ENCODE measurements around the gene ZNF662.

ZNF662 gene

GRCh38 chr3:42934111-42934510 is 28.2 kb downstream of the ZNF662 start:
- H3K4me3 ChIP-seq (ENCODE audit: severe bottlenecking): no peak overlapping the region
- no peak for ATAC-seq (ENCODE audit: low read depth)
- no peak for DNase-seq (ENCODE audit: low spot score)
- no peak overlapping the region for H3K27ac ChIP-seq (ENCODE audit: poor library complexity, severe bottlenecking)
- TF ChIP-seq, protein P1, sequence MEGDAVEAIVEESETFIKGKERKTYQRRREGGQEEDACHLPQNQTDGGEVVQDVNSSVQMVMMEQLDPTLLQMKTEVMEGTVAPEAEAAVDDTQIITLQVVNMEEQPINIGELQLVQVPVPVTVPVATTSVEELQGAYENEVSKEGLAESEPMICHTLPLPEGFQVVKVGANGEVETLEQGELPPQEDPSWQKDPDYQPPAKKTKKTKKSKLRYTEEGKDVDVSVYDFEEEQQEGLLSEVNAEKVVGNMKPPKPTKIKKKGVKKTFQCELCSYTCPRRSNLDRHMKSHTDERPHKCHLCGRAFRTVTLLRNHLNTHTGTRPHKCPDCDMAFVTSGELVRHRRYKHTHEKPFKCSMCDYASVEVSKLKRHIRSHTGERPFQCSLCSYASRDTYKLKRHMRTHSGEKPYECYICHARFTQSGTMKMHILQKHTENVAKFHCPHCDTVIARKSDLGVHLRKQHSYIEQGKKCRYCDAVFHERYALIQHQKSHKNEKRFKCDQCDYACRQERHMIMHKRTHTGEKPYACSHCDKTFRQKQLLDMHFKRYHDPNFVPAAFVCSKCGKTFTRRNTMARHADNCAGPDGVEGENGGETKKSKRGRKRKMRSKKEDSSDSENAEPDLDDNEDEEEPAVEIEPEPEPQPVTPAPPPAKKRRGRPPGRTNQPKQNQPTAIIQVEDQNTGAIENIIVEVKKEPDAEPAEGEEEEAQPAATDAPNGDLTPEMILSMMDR (IDR thresholded peaks at IDR 0.05; ENCODE audit: poor library complexity, severe bottlenecking): no peak
- H3K27me3 ChIP-seq (ENCODE audit: insufficient read depth, poor library complexity, severe bottlenecking): no peaks in the 10 kb centered on the region
- H3K36me3 ChIP-seq (ENCODE audit: low read depth): peaks cover 7% of the 10 kb centered on the region
- H3K9me3 ChIP-seq (ENCODE audit: severe bottlenecking): no peaks in the 10 kb centered on the region
- H3K4me1 ChIP-seq (ENCODE audit: insufficient read depth, poor library complexity, severe bottlenecking): peaks cover 5% of the 10 kb centered on the region

GRCh38 chr3:42934910-42935309 is 29.0 kb downstream of the ZNF662 start:
- peaks cover 5% of the 10 kb centered on the region for H3K4me1 ChIP-seq (ENCODE audit: insufficient read depth, poor library complexity, severe bottlenecking)
- peaks cover 15% of the 10 kb centered on the region for H3K36me3 ChIP-seq (ENCODE audit: low read depth)
- no peak for DNase-seq (ENCODE audit: low spot score)
- H3K4me3 ChIP-seq (ENCODE audit: severe bottlenecking): no peak overlapping the region
- H3K9me3 ChIP-seq (ENCODE audit: severe bottlenecking): no peaks in the 10 kb centered on the region
- TF ChIP-seq, protein P1 (IDR thresholded peaks at IDR 0.05; ENCODE audit: poor library complexity, severe bottlenecking): no peak
- no peak overlapping the region for H3K27ac ChIP-seq (ENCODE audit: poor library complexity, severe bottlenecking)
- H3K27me3 ChIP-seq (ENCODE audit: insufficient read depth, poor library complexity, severe bottlenecking): no peaks in the 10 kb centered on the region
- ATAC-seq (ENCODE audit: low read depth): no peak

- peak overlapping the region; percentile 51 for H3K4me3 ChIP-seq (ENCODE audit: severe bottlenecking)
- no peak overlapping the region for H3K27ac ChIP-seq (ENCODE audit: poor library complexity, severe bottlenecking)
- H3K9me3 ChIP-seq (ENCODE audit: severe bottlenecking): no peaks in the 10 kb centered on the region
- ATAC-seq (ENCODE audit: low read depth) (no peak), DNase-seq (ENCODE audit: low spot score) (no peak)
- H3K27me3 ChIP-seq (ENCODE audit: insufficient read depth, poor library complexity, severe bottlenecking): no peaks in the 10 kb centered on the region
- peaks cover 21% of the 10 kb centered on the region for H3K36me3 ChIP-seq (ENCODE audit: low read depth)
- H3K4me1 ChIP-seq (ENCODE audit: insufficient read depth, poor library complexity, severe bottlenecking): peaks cover 5% of the 10 kb centered on the region
- TF ChIP-seq, protein P1 (IDR thresholded peaks at IDR 0.05; ENCODE audit: poor library complexity, severe bottlenecking): no peak
Observed at GRCh38 chr3:42935472-42935871, 29.5 kb downstream of the ZNF662 start.

- peak; percentile 79 for DNase-seq (ENCODE audit: low spot score)
- Histone ChIP-seq H3K36me3 (ENCODE audit: low read depth) (peaks cover 24% of the 10 kb centered on the region), H3K27ac (ENCODE audit: poor library complexity, severe bottlenecking) (no peak overlapping the region), H3K27me3 (ENCODE audit: insufficient read depth, poor library complexity, severe bottlenecking) (no peaks in the 10 kb centered on the region), H3K9me3 (ENCODE audit: severe bottlenecking) (no peaks in the 10 kb centered on the region), H3K4me1 (ENCODE audit: insufficient read depth, poor library complexity, severe bottlenecking) (peaks cover 5% of the 10 kb centered on the region), H3K4me3 (ENCODE audit: severe bottlenecking) (peak overlapping the region; percentile 51)
- peak; percentile 95 for ATAC-seq (ENCODE audit: low read depth)
- TF ChIP-seq, protein P1 (IDR thresholded peaks at IDR 0.05; ENCODE audit: poor library complexity, severe bottlenecking): no peak
Observed at GRCh38 chr3:42936157-42936981, 30.4 kb downstream of the ZNF662 start.

DNA sequence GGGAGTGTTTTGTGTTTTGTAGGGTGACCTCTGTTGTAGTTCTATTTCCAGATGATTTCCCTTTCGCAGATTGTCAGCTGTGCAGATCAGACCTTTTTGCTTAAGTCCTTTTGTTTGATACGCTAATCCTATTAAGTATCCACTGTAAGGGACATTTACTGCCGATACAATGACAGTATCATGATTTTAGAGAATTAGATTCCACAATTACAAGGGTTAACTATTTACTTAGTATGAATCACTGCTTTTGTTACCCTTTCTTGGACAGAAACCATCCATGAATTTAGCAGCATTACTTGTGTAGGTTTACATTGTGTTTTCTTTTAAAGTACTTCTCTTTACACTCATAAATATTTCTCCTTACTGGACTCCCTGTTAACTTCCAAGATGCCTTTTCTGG is 31.4 kb downstream of the ZNF662 start:
- no peak for DNase-seq (ENCODE audit: low spot score)
- H3K4me1 ChIP-seq (ENCODE audit: insufficient read depth, poor library complexity, severe bottlenecking): peaks cover 5% of the 10 kb centered on the region
- peaks cover 33% of the 10 kb centered on the region for H3K36me3 ChIP-seq (ENCODE audit: low read depth)
- H3K27ac ChIP-seq (ENCODE audit: poor library complexity, severe bottlenecking): no peak overlapping the region
- H3K9me3 ChIP-seq (ENCODE audit: severe bottlenecking): no peaks in the 10 kb centered on the region
- no peak for ATAC-seq (ENCODE audit: low read depth)
- H3K27me3 ChIP-seq (ENCODE audit: insufficient read depth, poor library complexity, severe bottlenecking): no peaks in the 10 kb centered on the region
- TF ChIP-seq, protein P1 (IDR thresholded peaks at IDR 0.05; ENCODE audit: poor library complexity, severe bottlenecking): no peak
- no peak overlapping the region for H3K4me3 ChIP-seq (ENCODE audit: severe bottlenecking)
